Fibroblast of skin of right biceps (primary cell): ENCODE data around the gene PPEF2.

Source experiments
- DNase-seq: peaks from one replicate; pipeline ENCODE4 v3.0.0-alpha.2; 2013

The PPEF2 gene

GRCh38 chr4:75822416-75822815, 79.8 kb downstream of the PPEF2 start:
- no peak for DNase-seq

GRCh38 chr4:75821966-75822365, 80.3 kb downstream of the PPEF2 start:
- peak; percentile 32 for DNase-seq

GRCh38 chr4:75821216-75821615, 81.0 kb downstream of the PPEF2 start:
- DNase-seq: no peak

- DNase-seq: no peak
Observed at GRCh38 chr4:75820676-75821075, 81.6 kb downstream of the PPEF2 start.

DNA sequence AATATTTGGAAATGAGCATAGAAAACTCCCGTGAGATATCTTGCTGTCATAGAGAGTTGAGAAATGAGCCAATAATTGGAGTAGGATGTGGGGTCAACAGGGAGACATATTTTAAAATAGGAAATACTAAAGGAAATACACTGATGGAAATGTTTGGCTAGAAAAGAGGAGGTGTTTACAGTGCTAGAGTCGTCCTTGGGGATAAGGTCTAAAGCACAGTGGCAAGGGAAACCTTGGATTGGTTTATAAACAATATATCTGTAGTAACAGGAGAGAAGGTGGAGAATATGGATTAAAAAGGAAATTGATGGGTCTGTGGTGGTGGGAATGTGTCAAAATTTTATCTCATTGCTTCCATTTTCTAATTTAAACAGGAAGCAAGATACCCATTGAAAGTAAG, 82.1 kb downstream of the PPEF2 start:
- DNase-seq: no peak

GRCh38 chr4:75819121-75819520, 83.1 kb downstream of the PPEF2 start:
- DNase-seq: no peak

DNA sequence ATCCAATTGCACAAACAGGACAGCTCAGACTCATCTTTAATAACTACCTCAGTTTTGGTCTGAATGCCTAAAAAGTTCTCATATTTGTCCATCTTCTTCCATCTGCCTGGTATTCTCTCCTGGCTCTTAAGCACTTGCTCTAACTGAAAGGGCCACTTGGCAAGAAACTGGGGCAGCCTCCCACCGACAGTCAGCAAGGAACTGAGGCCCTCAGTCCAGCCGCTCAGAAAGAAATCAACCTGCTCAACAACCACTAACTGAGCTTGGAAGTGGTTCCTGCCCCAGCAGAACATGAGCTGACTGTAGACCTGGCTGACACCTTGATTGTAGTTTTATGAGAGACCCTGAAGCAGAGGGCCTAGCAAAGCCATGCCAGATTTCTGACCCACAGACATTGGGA, 84.4 kb downstream of the PPEF2 start:
- no peak for DNase-seq
